Body of pancreas (tissue), 4 donors: ENCODE measurements around the gene IFITM5. TPM values are rescaled to one million over a fixed set of nuclear protein-coding genes. Genes with fewer than 3 reads are reported as not detected.

Experiments
- ATAC-seq: fragments of 150-250 bp; one replicate; pipeline ENCODE4 v1.9.1; 2016
- DNase-seq, 4 donors: peaks; one replicate each; pipeline ENCODE4 v3.0.0-alpha.2; 2019
- H3K27ac ChIP-seq, 4 donors: fragments of 200-600 bp; sonication (generic); 1 replicate in 3 of 4; 2 replicates in 1 of 4; pipeline versions ENCODE4 v1.5.1 to v1.6.1; 2016 to 2019; ENCODE audit warnings: mild to moderate bottlenecking in 1 of 4, mixed read lengths in 1 of 4, moderate library complexity in 1 of 4
- H3K27me3 ChIP-seq, 2 donors: fragments of 200-600 bp; sonication (generic); one replicate each; pipeline ENCODE4 v1.6.0; 2016; ENCODE audit warnings: mild to moderate bottlenecking in 1 of 2
- H3K36me3 ChIP-seq, 2 donors: fragments of 200-600 bp; sonication (generic); replicated peaks in 1 of 2; 2 replicates each; pipeline ENCODE4 v1.5.1; 2016; ENCODE audit warnings: low read depth in 2 of 2; ENCODE audit not compliant: insufficient read depth in 1 of 2
- H3K4me1 ChIP-seq: fragments of 200-600 bp; sonication (generic); one replicate; pipeline ENCODE4 v1.6.0; 2016
- H3K4me3 ChIP-seq, 2 donors: fragments of 200-600 bp; sonication (generic); 1 replicate in 1 of 2; 2 replicates in 1 of 2; pipeline ENCODE4 v1.5.1; 2016 to 2019
- H3K9me3 ChIP-seq, 3 donors: fragments of 200-600 bp; sonication (generic); 1 replicate in 2 of 3; 2 replicates in 1 of 3; pipeline ENCODE4 v1.5.1; 2016
- CTCF ChIP-seq, 7 experiments: fragments of 450-650 bp in 4 of 7; fragments of 200-600 bp in 3 of 7; sonication (generic) in 3 of 7; IDR thresholded peaks; one replicate each; pipeline ENCODE4 v1.5.1; 2016 to 2019; ENCODE audit warnings: antibody characterized with exemption in 7 of 7
- POLR2A ChIP-seq, 3 donors: fragments of 450-650 bp; IDR thresholded peaks; one replicate each; pipeline ENCODE4 v1.6.1; 2016; ENCODE audit warnings: antibody characterized with exemption in 3 of 3, mild to moderate bottlenecking in 2 of 3
- WGBS, 2 donors: methylation state at CpG; one replicate each; pipeline ENCODE4 v1.1.5; 2017; 5-methylcytosine and 5-hydroxymethylcytosine counted together
- intact Hi-C: fragments of 100-400 bp; cut with DNase I; formaldehyde crosslinking; loops from one replicate; pipeline ENCODE4 v1.15.1; 2023
- total RNA-seq, 2 donors: library from RNA; depleted of rRNA; stranded (reverse); fragments of >200 nt; gene quantifications; one replicate each; pipeline ENCODE4 v1.1.0, GENCODE V29; 2016

IFITM5 gene
- not detected for total RNA-seq

- peaks cover 0 to 3% of the 10 kb centered on the region in 2 donors for H3K36me3 ChIP-seq
- H3K4me3 ChIP-seq, result no peak within 1 kb of the TSS
- TF ChIP-seq CTCF (IDR thresholded peaks at IDR 0.05) (no peak), POLR2A (IDR thresholded peaks at IDR 0.05) (no peak)
- ATAC-seq (no peak), DNase-seq (peak in 1 of 4 donors; percentile 24)
- peaks cover 57% of the 10 kb centered on the region for H3K4me1 ChIP-seq
- H3K27me3 ChIP-seq, result no peaks in the 10 kb centered on the region
- intact Hi-C loops, result loop anchor here (5.0 kb wide), 1 partner anchor 57 kb away; no protein-coding TSS in a partner anchor
- no peaks in the 10 kb centered on the region for H3K9me3 ChIP-seq
- 32 to 56% methylated on average over 5 to 40 of the region's 40 CpGs for WGBS, 2 donors
- peak within 1 kb of the TSS in 2 of 4 donors; percentile 37 to 50 for H3K27ac ChIP-seq
These were observed at the start of gene IFITM5 for GRCh38 chr11:299081-299891. Gene IFITM5, minus strand, starts transcription at chr11:299526. Its CDS starts 36 bp downstream, at chr11:299490.

GRCh38 chr11:346529-346928 lies 47.2 kb upstream of the IFITM5 start:
- 70 to 78% methylated on average over 3 of the region's 3 CpGs for WGBS, 2 donors

GRCh38 chr11:344836-345578 lies 45.7 kb upstream of the IFITM5 start:
- Histone ChIP-seq H3K9me3 (no peaks in the 10 kb centered on the region), H3K4me3 (no peak overlapping the region), H3K27ac (no peak overlapping the region), H3K4me1 (no peaks in the 10 kb centered on the region), H3K27me3 (no peaks in the 10 kb centered on the region), H3K36me3 (no peaks in the 10 kb centered on the region)
- ATAC-seq (no peak), DNase-seq (no peak)
- TF ChIP-seq CTCF (IDR thresholded peaks at IDR 0.05) (no peak), POLR2A (IDR thresholded peaks at IDR 0.05) (no peak)
- WGBS, 2 donors, result 80 to 81% methylated on average over 11 of the region's 11 CpGs
- intact Hi-C loops, result no loop called here

More at GRCh38 chr11:346529-346928, 47.2 kb upstream of the IFITM5 start:
- no peak overlapping the region for H3K4me3 ChIP-seq
- H3K4me1 ChIP-seq, result no peaks in the 10 kb centered on the region
- H3K27ac ChIP-seq, result no peak overlapping the region
- ATAC-seq, result no peak
- H3K27me3 ChIP-seq, result no peaks in the 10 kb centered on the region
- TF ChIP-seq POLR2A (IDR thresholded peaks at IDR 0.05) (no peak), CTCF (IDR thresholded peaks at IDR 0.05) (no peak)
- H3K9me3 ChIP-seq, result no peaks in the 10 kb centered on the region
- DNase-seq, result no peak
- intact Hi-C loops, result no loop called here
- H3K36me3 ChIP-seq, result no peaks in the 10 kb centered on the region

- Histone ChIP-seq H3K4me3 (no peak overlapping the region), H3K36me3 (no peaks in the 10 kb centered on the region), H3K9me3 (no peaks in the 10 kb centered on the region), H3K4me1 (no peaks in the 10 kb centered on the region), H3K27me3 (no peaks in the 10 kb centered on the region), H3K27ac (no peak overlapping the region)
- 68 to 74% methylated on average over 3 of the region's 3 CpGs for WGBS, 2 donors
- TF ChIP-seq CTCF (IDR thresholded peaks at IDR 0.05) (no peak), POLR2A (IDR thresholded peaks at IDR 0.05) (no peak)
- DNase-seq (no peak), ATAC-seq (no peak)
- intact Hi-C loops, result no loop called here
These were observed 43.0 kb upstream of the IFITM5 start for GRCh38 chr11:342328-342727.
